ENCODE measurements around the gene SEPTIN5. TPM values are rescaled to one million over a fixed set of nuclear protein-coding genes. Genes with fewer than 3 reads are reported as not detected.

SEPTIN5 gene
- total and polyA plus RNA-seq, 12 donors: 3.7 to 73.4 (median 14.9) TPM

DNA sequence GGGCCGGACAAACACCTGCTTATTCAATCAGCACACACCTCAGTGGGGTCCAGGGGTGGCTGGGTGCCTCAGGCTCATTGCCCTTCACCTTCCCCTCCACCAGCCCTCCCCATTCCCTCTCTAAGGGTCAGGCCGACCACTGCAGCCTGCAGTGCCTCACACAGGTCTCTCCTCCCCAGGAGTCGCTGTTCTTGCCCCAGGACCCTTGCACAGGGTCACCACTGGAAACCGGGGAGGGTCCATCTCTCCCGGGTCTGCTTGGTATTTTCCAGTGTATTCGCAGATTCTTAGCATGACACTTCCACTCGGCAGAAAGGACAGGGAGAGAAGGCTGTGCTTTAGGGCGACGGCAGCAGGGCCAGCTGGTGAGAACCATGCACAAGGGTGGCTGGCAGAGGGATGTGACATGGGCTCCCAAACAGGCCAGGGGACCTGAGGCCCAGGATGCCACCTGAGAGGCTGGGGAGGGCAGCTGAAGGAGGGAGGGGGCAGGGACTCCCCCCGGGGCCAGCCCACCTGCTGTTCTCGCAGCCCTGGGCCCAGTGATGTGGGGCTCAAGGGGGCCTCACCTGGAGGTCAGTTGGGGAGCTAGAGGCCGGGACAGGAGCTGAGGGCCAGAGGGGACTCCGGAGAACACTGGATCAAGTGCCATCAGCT, 30.2 kb downstream of the SEPTIN5 start:
- Histone ChIP-seq H3K36me3 (replicated peaks in 1 of 2) (no peaks in the 10 kb centered on the region), H3K27me3 (no peaks in the 10 kb centered on the region), H3K9me3 (replicated peaks in 1 of 3) (no peaks in the 10 kb centered on the region), H3K4me1 (replicated peaks in 1 of 2) (no peaks in the 10 kb centered on the region), H3K27ac (no peak overlapping the region), H3K4me3 (no peak overlapping the region)
- TF ChIP-seq POLR2A (IDR thresholded peaks at IDR 0.05): no peak
- TF ChIP-seq, protein P1, sequence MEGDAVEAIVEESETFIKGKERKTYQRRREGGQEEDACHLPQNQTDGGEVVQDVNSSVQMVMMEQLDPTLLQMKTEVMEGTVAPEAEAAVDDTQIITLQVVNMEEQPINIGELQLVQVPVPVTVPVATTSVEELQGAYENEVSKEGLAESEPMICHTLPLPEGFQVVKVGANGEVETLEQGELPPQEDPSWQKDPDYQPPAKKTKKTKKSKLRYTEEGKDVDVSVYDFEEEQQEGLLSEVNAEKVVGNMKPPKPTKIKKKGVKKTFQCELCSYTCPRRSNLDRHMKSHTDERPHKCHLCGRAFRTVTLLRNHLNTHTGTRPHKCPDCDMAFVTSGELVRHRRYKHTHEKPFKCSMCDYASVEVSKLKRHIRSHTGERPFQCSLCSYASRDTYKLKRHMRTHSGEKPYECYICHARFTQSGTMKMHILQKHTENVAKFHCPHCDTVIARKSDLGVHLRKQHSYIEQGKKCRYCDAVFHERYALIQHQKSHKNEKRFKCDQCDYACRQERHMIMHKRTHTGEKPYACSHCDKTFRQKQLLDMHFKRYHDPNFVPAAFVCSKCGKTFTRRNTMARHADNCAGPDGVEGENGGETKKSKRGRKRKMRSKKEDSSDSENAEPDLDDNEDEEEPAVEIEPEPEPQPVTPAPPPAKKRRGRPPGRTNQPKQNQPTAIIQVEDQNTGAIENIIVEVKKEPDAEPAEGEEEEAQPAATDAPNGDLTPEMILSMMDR (IDR thresholded peaks at IDR 0.05): no peak
- WGBS, 4 donors: 83 to 87% (median 84%) methylated on average over 10 to 13 of the region's 13 CpGs
- no peak for DNase-seq
- intact Hi-C loops (cut with DNase I): no loop called here

DNA sequence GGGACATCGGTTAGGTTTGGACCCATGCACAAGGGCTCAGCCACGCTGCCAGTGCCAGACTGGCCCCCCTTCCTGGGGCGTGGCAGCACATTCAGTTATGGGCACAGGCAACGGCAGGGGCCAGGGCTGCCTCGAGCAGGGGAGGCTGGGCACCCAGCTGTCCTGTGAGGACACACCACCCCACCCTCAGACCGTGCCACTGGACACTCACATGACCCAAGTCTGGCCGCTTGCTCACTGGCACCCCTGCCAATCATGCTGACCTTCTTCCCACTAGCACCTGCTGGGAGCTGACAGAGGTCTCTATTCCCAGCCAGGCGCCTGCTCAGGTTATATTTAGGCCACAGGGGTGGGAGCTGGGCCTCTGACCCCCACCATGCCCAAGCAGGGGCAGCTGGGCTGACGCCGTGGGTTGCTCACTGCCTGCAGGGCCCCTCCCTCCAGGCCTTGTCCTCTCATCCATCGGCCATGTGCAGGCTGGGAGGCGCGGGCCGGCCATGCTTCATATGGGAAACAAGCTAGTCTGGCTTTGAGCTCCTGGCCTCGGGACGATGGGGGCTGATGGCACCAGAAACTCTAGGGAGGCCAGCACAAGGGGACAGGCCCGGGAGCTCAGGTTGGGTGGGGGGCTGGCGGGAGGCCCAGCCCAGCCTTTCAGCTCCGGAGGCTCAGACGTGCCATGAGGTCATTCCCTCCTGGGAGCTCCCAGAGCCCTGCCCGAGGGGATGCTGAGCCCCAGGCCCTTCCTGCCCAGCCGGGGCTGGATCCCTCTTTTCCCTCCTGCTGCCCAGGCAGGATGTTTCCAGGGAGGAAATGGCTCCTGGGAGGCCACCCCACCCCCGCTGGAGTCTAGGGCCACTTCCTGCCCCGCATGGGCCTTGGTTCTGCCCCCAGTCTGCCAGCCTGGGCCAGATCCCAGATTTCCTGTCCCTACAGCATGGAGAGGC, 31.1 kb downstream of the SEPTIN5 start:
- WGBS, 4 donors: 59 to 83% (median 79%) methylated on average over 2 to 24 of the region's 24 CpGs
- TF ChIP-seq, protein P1 (IDR thresholded peaks at IDR 0.05): no peak
- no peak for TF ChIP-seq POLR2A (IDR thresholded peaks at IDR 0.05)
- intact Hi-C loops (cut with DNase I): no loop called here
- no peaks in the 10 kb centered on the region for H3K27me3 ChIP-seq
- H3K4me1 ChIP-seq (replicated peaks in 1 of 2): no peaks in the 10 kb centered on the region
- no peaks in the 10 kb centered on the region for H3K36me3 ChIP-seq (replicated peaks in 1 of 2)
- no peaks in the 10 kb centered on the region for H3K9me3 ChIP-seq (replicated peaks in 1 of 3)
- H3K27ac ChIP-seq: no peak overlapping the region
- H3K4me3 ChIP-seq: no peak overlapping the region
- no peak for DNase-seq

DNA sequence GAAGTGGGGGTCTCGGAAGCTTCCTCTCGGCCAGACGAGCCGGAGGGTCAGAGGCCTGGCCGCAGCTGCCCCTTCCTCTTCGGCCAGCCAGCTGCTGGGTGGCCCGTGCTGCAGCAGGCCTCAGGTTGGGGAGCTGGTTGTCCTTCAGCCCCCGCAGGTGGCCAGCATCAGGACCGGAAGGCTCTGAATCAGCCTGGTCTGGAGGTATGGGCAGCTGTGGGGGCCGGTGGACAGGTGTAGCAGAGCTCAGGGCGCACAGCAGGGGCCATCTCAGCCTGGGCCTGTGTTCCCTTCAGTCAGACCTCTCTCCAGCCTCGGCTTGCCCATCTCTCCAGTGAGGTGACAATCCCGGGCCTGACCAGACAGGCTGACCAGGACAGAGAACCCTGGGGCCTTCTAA, 32.4 kb downstream of the SEPTIN5 start:
- H3K36me3 ChIP-seq (replicated peaks in 1 of 2): no peaks in the 10 kb centered on the region
- H3K27me3 ChIP-seq: no peaks in the 10 kb centered on the region
- no peaks in the 10 kb centered on the region for H3K9me3 ChIP-seq (replicated peaks in 1 of 3)
- no peak overlapping the region for H3K27ac ChIP-seq
- H3K4me1 ChIP-seq (replicated peaks in 1 of 2): no peaks in the 10 kb centered on the region
- WGBS, 4 donors: 80 to 90% (median 81%) methylated on average over 1 to 13 of the region's 13 CpGs
- intact Hi-C loops (cut with DNase I): no loop called here
- no peak overlapping the region for H3K4me3 ChIP-seq
- no peak for DNase-seq
- TF ChIP-seq, protein P1 (IDR thresholded peaks at IDR 0.05): no peak
- no peak for TF ChIP-seq POLR2A (IDR thresholded peaks at IDR 0.05)

DNA sequence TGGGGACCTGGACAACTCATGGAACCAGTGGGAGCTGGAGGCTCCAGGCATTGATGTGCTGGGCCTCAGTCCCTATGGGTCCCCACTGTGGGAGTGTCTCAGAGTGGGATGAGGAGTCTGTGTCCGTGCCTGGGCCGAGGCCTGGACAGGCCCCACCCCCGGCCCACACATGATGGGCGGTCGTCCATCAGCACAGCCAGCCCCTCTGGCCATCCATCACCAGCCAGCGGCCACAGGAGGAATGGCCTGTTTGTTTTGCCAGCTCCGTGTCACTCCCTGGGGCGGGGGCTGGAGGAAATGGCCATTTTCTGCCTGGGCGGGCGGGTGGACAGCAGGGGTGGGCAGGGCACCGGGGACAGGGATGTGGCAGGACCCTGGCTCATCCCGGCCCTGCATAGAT, 33.2 kb downstream of the SEPTIN5 start:
- no peak for TF ChIP-seq POLR2A (IDR thresholded peaks at IDR 0.05)
- TF ChIP-seq, protein P1 (IDR thresholded peaks at IDR 0.05): no peak
- Histone ChIP-seq H3K4me1 (replicated peaks in 1 of 2) (no peaks in the 10 kb centered on the region), H3K27me3 (no peaks in the 10 kb centered on the region), H3K4me3 (no peak overlapping the region), H3K9me3 (replicated peaks in 1 of 3) (no peaks in the 10 kb centered on the region), H3K27ac (no peak overlapping the region), H3K36me3 (replicated peaks in 1 of 2) (no peaks in the 10 kb centered on the region)
- WGBS, 4 donors: 60 to 83% (median 71%) methylated on average over 6 to 12 of the region's 12 CpGs; no CpG with 5 or more reads in 1 of the 4 donors
- DNase-seq: no peak
- intact Hi-C loops (cut with DNase I): no loop called here
